GF-D8 (cell line): ENCODE results near the gene PATL1.
"Not testable (repeated sequence)": the region's sequence is repeated elsewhere in the genome, so short reads cannot be mapped to it uniquely, and the experiment has no call there.

Source experiments
- DNase-seq: peaks from one replicate; lab custom pipeline; 2025; lab: John Stamatoyannopoulos, UW

PATL1 gene

DNA sequence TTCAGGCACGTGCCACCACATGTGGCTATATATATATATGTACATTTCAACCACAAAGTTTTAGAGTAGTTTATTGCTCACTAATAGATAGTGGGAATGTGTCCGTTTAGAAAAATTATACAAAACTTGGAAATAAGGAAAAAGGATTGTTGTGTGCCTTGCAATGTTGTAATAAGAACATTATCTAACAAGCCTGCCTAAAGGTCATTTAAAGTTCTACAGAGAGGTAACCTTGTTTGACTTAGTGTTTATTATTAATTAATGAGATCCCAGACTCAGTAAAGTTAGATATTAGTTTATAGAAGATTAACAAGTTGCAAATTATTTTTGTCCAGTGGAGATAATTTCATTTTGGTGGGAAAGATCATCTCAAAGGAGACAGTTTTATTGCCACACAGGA is 5.5 kb upstream of the PATL1 start:
- DNase-seq: no peak

DNA sequence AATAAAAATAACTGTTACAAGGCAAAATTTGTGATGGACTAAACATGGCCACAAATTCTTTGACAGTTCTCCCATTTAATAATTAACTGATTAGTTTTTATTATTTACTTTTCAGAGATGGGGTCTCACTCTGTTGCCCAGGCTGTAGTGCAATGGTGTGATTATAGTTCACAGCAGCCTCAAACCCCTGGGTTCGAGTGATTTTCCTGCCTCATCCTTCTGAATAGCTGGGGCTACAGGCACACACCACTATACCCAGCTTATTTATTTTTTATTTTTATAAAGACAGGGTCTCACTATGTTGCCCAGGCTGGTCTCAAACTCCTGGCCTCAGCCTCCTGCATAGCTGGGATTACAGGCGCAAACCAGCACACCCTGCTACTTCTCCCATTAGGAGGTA is 4.5 kb upstream of the PATL1 start:
- no peak for DNase-seq

DNA sequence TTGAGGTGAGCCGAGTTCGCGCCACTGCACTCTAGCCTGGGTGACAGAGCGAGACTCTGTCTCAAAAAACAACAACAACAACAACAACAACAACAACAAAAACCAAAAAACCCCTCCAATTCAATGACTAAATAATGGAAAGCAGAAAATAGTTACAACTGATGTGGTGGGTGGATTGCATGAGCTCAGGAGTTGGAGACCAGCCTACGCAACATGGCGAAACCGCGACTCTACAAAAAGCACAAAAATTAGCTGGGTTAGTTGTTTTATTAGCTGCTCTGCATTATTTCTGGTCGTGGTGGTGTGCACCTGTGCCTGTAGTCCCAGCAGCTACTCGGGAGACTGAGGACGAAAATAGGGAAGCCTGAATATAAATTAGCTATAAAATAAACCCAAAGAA is 2.6 kb upstream of the PATL1 start:
- DNase-seq: no peak

DNA sequence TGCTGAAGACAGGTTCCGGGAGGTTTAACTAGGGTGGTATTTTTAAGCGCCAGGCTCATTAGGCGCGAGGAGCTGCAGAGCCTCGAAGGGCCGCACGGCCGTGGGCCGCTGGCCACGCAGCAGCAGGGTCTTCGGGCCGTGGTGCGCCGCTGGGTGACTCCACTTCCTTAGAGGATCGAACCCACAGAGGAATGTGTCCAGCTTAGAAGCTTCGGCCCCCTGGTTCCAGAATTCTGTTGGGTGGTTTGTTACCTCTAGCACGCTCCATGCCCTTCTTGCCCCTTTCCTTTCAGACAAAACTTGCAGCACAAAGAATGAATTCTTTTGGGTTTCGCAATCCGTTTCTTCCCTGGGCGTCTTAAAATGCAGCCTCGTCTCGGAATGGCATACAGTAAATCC is 773 bp upstream of the PATL1 start:
- DNase-seq: peak; percentile 46

DNA sequence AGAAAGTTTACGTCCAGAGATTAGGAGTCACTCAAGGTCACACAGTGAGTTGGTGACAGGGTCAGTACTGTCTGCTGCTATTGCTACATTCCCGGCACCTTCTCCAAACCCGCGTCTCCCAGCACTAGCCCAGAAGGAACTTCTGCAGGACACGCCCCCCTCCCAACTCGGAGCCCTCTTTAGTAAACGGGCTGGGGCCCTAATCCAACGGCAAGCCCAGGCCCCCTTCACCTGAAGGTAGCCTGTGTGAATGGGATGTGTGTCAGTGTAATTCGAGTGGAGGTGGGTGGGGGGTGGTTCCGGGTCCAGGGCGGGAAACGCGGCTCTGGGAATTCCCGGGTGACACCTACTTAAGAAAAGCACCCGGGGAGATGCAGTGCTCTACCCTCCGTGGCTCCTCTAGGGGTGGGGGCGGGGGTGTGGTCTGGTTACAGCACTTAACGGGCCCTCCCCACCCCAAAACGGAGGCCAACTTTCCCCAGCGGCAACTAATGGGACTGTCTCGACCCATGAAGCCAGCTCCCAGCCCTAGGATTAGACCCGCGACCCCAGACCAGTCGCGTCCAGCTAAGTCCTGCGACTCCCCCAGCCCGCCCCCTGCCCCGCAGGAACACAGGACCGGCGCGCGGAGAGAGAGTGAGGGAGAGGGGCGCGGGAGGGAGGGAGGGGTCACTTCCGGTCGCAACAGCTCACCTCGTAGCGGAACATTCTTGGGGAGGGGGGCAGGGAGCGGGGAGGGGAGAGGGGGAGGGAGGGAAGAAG is 468 bp downstream of the PATL1 start:
- no peak for DNase-seq

DNA sequence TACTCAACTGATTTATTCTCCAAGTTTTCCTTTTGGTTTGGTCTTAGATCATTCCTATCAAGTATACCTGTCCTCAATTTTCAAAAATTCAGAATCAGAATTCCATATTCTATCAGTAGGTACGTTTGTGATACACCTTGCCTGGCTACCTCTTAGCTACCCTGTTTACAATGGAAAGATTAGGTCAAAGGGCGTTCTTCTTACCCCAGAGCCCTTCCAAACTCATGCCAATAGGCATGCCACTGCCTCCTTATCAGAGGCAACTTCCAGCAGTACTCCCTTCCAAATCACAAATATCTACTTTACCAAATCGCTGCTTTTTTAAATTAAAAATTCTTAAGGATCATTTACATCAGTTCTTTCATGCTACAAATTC is 1.0 kb downstream of the PATL1 start:
- DNase-seq: no peak

DNA sequence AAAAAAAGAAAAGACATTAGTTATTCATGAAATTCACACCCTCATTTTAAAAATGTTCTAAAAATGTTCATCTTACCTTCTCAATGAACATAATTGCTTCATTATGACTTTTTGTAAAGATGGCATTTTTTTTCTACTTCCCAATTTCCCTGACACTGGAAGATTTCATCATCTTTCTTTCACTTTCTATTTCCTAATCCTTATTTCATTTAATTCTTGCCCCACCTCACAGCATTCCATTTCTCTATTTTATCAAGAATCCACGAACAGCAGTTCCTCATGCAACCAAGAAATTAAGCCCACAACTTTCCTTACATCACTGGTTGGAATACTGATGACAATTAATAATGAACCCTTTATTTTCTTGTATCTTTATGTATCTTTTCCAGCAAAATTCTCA is 1.9 kb downstream of the PATL1 start:
- no peak for DNase-seq

DNA sequence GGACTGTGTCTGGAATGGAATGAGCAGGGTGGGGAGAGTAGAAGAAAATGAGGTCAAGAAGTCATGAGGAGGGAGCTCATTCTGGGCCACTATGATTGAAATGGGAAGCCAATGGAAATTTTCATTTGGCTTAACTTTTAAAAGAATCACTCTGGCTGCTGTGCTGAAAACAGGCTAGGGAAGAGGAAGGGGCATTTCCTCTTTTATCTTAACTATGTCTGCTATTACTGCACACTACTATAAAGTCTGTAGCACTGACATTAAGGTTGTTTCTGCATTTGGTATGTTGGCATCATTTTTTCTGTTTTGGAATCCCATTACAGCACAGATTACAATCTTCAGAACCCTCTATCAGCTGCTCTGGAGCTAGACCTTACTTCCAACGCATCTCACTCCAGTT is 8.2 kb downstream of the PATL1 start:
- no peak for DNase-seq

DNA sequence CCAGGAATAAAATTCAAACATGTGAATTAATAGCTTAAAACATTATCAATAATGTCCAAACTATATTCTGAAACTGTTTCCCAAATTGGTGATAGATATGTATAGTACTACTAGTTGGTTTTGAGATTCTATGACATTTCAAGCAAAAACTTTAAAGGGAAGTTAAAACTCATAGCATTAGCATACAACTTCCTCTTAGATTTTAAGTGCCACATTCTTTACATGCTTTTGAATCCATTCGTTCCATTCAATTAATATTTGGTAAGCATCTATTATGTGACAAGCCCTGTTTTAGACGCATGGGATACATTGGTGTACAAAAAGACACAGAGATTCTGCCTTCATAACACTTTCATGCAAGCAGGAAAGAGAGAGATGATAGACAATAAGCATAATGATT is 8.9 kb downstream of the PATL1 start:
- DNase-seq: no peak

DNA sequence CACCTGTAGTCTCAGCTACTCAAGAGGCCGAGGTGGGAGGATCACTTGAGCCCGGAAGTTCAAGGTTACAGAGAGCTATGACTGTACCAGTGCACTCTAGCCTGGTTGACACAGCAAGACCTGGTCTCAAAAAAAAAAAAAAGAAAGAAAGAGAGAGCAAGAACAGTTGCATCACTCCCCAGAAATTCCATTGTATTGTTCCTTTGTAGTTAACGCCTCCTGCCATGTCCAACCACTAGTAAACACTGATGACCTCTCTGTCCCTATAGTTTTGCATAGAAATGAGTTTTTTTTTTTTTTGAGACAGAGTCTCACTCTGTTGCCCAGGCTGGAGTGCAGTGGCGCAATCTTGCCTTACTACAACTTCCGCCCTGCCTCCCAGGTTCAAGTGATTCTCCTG is 10.8 kb downstream of the PATL1 start:
- DNase-seq: no peak

DNA sequence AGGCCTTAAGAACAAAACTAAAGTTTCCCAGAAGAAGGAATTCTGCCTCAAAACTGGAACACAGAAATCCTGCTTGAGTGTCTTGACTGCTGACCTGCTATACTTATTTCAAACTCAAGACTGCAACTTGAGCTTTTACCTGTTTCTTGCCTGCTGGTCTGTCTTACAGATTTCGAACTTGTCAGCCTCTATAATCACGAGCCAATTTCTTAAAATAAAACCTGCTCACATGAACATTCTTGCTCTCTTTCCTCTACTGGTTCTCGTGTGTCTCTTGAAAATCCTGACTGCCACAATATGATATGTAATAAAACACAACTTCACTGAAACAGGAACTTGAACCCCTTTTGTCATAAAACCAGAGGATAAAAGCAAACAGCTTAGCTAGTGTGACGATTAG is 13.9 kb downstream of the PATL1 start:
- DNase-seq: no peak

DNA sequence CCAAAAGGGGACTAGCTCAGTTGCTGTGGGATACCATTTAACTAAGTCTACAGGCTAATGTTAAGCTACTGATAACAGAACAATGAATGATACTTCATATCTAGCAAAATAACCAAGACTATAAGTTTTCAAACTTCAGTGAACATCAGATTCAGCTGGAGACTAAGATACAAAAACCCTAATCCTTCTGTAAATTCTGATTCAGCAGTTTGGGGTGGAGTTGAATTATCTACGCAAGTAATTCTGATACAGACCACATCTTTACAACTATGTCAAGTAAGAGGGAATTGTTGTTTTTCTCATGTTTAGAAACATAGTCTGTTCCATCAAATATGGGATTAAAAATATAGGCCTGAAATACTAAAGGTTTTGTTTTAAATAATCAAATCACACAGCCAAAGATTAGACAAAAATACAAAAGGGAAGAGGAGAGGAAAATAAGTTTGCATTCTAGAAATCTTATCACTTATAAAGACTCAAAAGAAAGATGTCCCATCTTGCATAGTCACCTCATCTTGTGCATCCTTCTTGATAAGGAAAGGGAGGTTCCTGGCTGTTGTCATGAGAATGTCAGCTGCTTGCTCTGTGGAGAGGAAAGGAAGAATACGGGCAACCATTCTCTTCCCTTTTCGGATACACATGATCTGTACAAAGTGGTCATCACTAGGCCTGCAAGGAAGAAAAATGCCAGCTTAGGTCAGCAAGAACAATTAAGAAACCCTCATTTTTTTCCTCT is 21.4 kb downstream of the PATL1 start:
- DNase-seq: no peak

DNA sequence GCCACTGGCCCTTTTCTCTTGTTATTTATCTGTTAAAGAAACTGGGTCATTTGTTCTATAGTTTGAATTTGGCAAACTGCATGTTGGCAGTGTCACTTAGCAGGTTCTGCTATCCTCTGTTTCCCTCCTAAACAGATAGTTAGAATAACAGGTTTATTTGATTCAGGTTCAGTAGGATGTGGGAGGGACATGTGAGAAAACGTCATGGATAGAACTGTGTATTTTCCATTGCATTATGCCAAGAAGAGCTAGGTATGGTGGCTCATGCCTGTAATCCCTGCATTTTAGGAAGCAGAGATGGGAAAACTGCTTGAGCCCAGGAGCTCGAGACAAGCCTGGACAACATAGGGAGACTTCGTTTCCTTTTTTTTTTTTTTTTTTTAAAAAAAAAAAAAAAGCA is 24.3 kb downstream of the PATL1 start:
- no peak for DNase-seq

DNA sequence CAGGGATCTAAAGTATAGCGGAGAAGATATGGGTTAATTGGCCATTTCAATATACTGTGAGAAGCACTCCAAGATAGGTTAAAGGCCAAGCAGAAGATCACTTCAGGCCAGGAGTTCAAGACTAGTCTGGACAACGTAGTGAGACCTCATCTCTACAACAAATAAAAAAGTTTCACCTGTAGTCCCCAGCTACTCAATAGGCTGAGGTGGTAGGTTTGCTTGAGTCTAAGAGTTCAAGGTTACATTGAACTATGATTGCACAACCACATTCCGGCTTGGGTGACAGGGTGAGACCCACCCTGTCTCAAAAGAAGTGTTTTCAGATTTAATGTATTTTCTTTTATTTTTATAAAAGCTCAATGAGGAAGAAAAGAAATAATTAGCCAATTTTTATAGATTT is 25.4 kb downstream of the PATL1 start:
- no peak for DNase-seq

DNA sequence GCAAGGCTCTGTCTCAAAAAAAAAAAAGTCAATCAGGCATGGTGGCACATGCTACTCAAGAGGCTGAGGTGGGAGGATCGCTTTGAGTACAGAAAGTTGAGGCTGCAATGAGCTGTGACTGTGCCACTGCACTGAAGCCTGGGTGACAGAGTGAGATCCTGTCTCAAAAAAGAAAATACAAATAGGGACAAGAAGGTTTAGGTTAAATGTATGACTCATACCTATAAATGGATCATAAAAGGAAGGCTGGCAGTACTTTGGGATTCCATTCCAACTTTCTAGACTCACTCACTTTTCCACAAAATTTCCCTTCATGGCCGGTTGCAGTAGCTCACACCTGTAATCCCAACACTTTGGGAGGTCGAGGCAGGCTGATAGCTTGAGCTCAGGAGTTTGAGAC is 27.7 kb downstream of the PATL1 start:
- no peak for DNase-seq

DNA sequence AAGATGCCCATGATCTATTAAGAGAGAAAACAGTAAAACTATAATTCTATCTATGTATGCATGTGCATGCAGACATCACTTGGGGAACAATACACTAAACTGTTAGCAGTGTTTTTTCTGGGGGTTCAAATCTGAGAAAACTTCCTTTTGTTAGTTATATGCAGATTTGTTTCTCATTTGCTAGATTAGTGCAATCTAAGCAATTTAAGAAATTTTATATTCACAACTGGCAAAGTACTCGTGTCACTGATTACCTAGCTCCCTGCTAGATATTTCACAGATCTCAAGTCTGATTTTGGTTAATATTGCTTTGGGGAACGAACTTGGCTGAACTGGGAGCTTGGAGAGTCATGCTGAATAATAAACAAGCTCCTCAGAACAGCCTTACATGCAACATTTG is 38.3 kb downstream of the PATL1 start:
- DNase-seq: no peak

DNA sequence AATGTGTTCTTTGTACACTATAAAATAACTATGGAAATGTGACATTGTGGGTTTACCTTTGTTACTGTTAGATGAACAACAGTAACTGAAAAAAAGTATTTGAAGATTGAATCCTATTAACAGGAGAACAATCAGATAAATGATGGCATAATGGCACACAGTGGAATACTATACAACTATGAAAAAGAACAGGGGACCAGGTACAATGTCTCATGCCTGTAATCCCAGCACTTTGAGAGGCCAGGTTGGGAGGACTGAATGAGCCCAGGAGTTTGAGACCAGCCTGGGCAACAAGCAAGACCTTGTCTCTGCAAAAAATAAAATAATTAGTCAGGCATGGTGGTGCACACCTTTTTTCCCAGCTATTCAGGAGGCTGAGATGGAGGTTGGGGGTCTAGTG is 38.8 kb downstream of the PATL1 start:
- no peak for DNase-seq

DNA sequence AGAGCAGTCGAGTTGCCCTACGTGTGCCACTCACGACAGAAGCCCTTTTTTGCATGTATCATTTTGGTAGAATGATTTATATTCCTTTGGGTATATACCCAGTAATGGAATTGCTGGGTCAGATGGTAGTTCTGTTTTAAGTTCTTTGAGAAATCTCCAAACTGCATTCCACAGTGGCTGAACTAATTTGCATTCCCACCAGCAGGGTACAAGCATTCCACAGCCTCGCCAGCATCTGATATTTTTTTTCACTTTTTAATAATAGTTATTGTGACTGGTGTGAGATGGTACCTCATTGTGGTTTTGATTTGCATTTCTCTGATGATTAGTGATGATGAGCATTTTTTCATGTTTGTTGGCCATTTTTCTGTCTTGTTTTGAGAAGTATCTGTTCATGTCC is 41.9 kb downstream of the PATL1 start:
- not testable (repeated sequence) for DNase-seq

DNA sequence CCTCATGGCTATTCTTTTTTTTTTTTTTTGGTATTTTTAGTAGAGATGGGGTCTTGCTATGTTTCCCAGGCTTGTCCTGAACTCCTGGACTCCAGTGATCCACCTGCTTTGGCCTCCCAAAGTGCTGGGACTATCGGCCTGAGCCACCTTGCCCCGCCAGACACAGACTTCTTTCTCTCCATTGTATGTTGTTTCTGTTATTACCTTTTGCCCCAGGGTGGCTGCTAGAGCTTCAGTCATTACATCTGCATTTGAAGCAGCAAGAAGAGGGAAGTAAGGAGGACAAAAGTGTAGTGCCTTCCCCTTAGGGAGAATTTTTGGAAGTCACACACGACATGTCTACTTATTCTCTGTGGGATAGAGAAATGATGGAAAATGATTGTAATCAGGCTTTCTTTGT is 43.1 kb downstream of the PATL1 start:
- no peak for DNase-seq

DNA sequence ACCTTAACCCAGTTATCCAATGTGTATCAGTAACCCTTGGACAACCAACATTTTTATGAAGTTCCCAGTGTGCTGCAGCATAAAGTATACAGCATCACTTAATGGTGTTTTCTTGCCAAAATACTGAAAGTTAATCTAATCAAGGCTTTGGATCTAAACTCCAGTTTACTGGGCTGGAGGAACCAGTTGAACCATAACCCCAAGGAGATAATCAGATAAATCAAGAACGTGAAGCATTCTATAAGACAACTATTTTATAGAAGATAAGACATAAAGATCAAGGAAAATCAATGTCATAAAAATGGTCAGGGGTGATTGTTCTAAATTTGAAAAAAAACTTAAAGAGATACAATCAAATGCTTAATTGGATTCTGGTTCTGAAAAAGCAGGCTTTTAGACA is 51.0 kb downstream of the PATL1 start:
- no peak for DNase-seq

DNA sequence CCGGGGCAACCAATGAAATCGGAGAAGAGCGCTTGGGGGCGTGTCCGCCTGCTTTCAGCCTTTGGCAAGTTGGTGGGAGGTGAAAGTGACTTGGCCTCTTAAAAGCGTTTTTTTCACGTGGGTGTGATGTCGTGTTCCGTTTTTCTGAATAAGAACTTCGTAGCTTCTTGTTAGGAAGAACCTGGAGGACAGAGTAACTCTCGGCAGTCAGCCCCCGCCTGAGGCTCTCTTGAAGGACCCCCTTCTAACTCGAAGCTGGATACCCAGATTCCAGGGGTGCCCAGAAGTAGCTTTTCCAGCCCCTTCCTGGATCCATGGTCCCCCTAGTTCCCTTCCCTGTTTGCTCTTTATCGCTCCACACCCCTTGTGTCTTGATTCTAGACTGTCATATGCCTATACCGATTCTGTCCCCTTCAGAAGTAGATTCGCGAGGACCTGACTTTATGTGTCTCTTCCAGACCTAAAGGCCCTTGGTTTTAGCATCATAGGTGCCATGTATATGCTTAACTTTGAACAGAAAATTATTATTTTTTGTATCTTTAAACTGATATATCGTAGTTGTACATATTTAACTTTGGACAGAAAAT is 52.3 kb downstream of the PATL1 start:
- peak; percentile 71 for DNase-seq

DNA sequence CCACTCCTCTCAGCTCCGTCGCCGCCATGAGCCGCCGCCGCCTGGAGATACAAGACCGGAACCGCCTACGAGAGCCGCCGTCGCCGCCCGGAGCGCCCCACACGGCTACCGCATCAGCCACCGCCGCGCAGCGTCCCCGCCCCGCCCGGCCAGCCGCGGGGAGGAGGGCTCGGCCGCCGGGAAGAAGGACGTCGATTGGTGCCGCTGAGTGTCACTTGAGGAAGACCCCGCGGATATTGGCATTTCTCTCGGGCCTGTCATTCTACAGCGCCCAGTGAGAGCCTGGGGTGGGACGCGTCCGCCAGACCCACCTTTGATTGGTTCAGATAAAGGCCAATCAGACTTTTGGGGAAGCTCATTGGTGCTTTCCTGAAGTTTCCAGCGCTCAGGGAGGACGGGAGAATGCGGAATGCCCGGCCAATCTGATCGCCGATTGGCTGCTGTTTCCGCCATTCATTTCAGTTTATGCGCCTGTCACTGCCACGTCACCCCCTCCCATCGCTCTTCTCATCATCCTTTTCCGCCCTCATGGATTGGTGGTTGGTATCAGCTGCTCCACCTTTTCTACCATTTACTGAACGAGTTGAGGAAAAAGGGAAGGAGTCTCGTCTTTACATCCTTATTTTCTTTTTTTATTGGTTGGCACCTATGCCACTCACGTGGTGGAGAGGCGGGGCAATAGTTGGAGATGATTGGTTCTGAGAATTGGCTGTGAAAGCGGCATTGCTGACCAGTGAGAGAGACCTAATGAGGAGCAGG is 53.0 kb downstream of the PATL1 start, which contains the start of gene OSBP:
OSBP (minus strand) TSS at position 138 of the 759 bp plus-strand sequence; CDS start at position 28, 110 bp downstream.
- peak; percentile 100 for DNase-seq
